Measurements from ENCODE around the gene SLC6A18.

DNA sequence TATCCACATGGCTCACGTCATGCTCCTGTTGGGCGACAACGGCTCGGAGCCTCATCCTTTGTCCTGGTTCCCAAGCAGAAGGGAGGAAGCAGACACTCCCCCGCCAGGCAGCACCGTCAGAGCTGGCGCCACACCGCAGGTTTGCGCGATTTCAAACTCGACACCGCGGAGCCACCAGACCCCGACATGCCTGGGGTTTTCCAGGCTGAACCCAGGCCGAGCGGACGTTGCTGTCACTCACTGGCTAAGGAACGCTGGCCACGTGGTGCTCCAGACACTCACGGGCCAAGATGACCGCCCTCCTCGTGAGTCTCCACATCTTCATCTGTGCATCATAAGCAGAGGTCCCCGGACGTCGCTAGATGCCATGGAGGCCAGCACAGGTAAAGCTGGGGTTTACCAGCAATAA is 60.7 kb downstream of the SLC6A18 start:
- TF ChIP-seq CTCF (IDR thresholded peaks at IDR 0.05; ENCODE audit: insufficient read depth, low read length, poor library complexity, severe bottlenecking) (no peak), EZH2phosphoT487 (conservative IDR thresholded peaks at IDR 0.05; ENCODE audit: low read length) (no peak)

Measured in SU-DHL-6 (cell line).